Measurements from ENCODE around the gene TRIM17.

The TRIM17 gene

GRCh38 chr1:228428412-228428811 is 11.8 kb upstream of the TRIM17 start:
- TF ChIP-seq, protein P1, sequence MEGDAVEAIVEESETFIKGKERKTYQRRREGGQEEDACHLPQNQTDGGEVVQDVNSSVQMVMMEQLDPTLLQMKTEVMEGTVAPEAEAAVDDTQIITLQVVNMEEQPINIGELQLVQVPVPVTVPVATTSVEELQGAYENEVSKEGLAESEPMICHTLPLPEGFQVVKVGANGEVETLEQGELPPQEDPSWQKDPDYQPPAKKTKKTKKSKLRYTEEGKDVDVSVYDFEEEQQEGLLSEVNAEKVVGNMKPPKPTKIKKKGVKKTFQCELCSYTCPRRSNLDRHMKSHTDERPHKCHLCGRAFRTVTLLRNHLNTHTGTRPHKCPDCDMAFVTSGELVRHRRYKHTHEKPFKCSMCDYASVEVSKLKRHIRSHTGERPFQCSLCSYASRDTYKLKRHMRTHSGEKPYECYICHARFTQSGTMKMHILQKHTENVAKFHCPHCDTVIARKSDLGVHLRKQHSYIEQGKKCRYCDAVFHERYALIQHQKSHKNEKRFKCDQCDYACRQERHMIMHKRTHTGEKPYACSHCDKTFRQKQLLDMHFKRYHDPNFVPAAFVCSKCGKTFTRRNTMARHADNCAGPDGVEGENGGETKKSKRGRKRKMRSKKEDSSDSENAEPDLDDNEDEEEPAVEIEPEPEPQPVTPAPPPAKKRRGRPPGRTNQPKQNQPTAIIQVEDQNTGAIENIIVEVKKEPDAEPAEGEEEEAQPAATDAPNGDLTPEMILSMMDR (IDR thresholded peaks at IDR 0.05; ENCODE audit: low read length), result no peak
- no peak for TF ChIP-seq EZH2 (optimal IDR thresholded peaks at IDR 0.05; ENCODE audit: low read depth, low read length)
- TF ChIP-seq EZH2phosphoT487 (IDR thresholded peaks at IDR 0.05; ENCODE audit: low read length), result no peak
- Histone ChIP-seq H3K27me3 (replicated peaks; ENCODE audit: insufficient read depth, low read length) (0 out of 2 replicates have a peak, but pooled peaks cover 4% of the 10 kb centered on the region), H3F3A (ENCODE audit: insufficient read depth, low read length) (no peaks in the 10 kb centered on the region), H3K9ac (ENCODE audit: low read length) (no peak overlapping the region), H3K4me1 (ENCODE audit: low read length) (no peaks in the 10 kb centered on the region), H3K4me3 (ENCODE audit: low read length) (no peak overlapping the region), H2AFZ (ENCODE audit: low read length) (no peak overlapping the region), H3K9me3 (replicated peaks; ENCODE audit: insufficient read depth, low read length) (no peaks in the 10 kb centered on the region), H4K20me1 (ENCODE audit: insufficient read depth, low read length) (no peaks in the 10 kb centered on the region), H3K36me3 (replicated peaks; ENCODE audit: insufficient read depth, low read length) (no peaks in the 10 kb centered on the region), H3K79me2 (ENCODE audit: low read length) (no peaks in the 10 kb centered on the region), H3K9me2 (replicated peaks; ENCODE audit: insufficient read depth, low read length) (no peaks in the 10 kb centered on the region), H3K27ac (ENCODE audit: low read length) (no peak overlapping the region), H3K4me2 (ENCODE audit: low read depth, low read length) (no peak overlapping the region)
- no peak for DNase-seq

DNA sequence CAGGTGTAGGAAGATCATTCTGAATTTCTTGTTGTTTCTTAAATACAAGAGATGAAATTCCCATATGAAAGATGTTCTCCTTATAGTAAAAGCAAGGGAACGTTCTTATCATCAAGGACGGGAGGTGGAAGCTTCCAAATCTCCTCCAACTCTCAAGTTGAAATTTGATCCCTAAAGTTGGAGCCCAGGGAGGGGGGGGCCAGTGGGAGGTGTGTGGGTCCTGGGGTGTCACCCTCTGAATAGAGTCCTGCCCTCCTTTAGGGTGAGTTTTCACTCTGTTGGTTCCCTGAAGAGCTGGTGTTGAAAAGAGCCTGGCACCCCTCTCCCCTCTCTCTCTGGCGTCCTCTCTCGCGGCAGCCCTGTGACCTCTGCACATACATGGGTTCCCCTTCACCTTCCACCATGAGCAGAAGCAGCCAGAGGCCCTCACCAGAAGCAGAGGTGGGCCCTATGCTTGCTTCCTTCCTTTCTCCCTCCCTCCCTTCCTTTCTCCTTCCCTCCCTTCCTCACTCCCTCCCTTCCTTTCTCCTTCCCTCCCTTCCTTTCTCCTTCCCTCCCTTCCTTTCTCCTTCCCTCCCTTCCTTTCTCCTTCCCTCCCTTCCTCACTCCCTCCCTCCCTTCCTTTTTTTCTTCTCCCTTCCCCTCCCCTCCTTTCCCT is 10.0 kb upstream of the TRIM17 start:
- Histone ChIP-seq H3K9me3 (replicated peaks; ENCODE audit: insufficient read depth, low read length) (no peaks in the 10 kb centered on the region), H3K4me1 (ENCODE audit: low read length) (no peaks in the 10 kb centered on the region), H3K4me3 (ENCODE audit: low read length) (no peak overlapping the region), H3K4me2 (ENCODE audit: low read depth, low read length) (no peak overlapping the region), H2AFZ (ENCODE audit: low read length) (no peak overlapping the region), H3K79me2 (ENCODE audit: low read length) (no peaks in the 10 kb centered on the region), H3K9me2 (replicated peaks; ENCODE audit: insufficient read depth, low read length) (no peaks in the 10 kb centered on the region), H3K36me3 (replicated peaks; ENCODE audit: insufficient read depth, low read length) (no peaks in the 10 kb centered on the region), H3K27ac (ENCODE audit: low read length) (no peak overlapping the region), H3K9ac (ENCODE audit: low read length) (no peak overlapping the region), H3K27me3 (replicated peaks; ENCODE audit: insufficient read depth, low read length) (0 out of 2 replicates have a peak, but pooled peaks cover 4% of the 10 kb centered on the region), H3F3A (ENCODE audit: insufficient read depth, low read length) (no peaks in the 10 kb centered on the region), H4K20me1 (ENCODE audit: insufficient read depth, low read length) (no peaks in the 10 kb centered on the region)
- no peak for TF ChIP-seq EZH2 (optimal IDR thresholded peaks at IDR 0.05; ENCODE audit: low read depth, low read length)
- TF ChIP-seq, protein P1 (IDR thresholded peaks at IDR 0.05; ENCODE audit: low read length), result no peak
- no peak for TF ChIP-seq EZH2phosphoT487 (IDR thresholded peaks at IDR 0.05; ENCODE audit: low read length)
- no peak for DNase-seq

GRCh38 chr1:228424685-228425660 is 8.3 kb upstream of the TRIM17 start:
- Histone ChIP-seq H3K27me3 (replicated peaks; ENCODE audit: insufficient read depth, low read length) (0 out of 2 replicates have a peak, but pooled peaks cover 4% of the 10 kb centered on the region), H4K20me1 (ENCODE audit: insufficient read depth, low read length) (no peaks in the 10 kb centered on the region), H2AFZ (ENCODE audit: low read length) (no peak overlapping the region), H3K36me3 (replicated peaks; ENCODE audit: insufficient read depth, low read length) (no peaks in the 10 kb centered on the region), H3K79me2 (ENCODE audit: low read length) (no peaks in the 10 kb centered on the region), H3K4me2 (ENCODE audit: low read depth, low read length) (no peak overlapping the region), H3K4me3 (ENCODE audit: low read length) (no peak overlapping the region), H3K9ac (ENCODE audit: low read length) (no peak overlapping the region), H3K9me3 (replicated peaks; ENCODE audit: insufficient read depth, low read length) (no peaks in the 10 kb centered on the region), H3K9me2 (replicated peaks; ENCODE audit: insufficient read depth, low read length) (no peaks in the 10 kb centered on the region), H3K4me1 (ENCODE audit: low read length) (no peaks in the 10 kb centered on the region), H3F3A (ENCODE audit: insufficient read depth, low read length) (no peaks in the 10 kb centered on the region), H3K27ac (ENCODE audit: low read length) (no peak overlapping the region)
- no peak for DNase-seq
- TF ChIP-seq, protein P1 (IDR thresholded peaks at IDR 0.05; ENCODE audit: low read length), result no peak
- no peak for TF ChIP-seq EZH2phosphoT487 (IDR thresholded peaks at IDR 0.05; ENCODE audit: low read length)
- TF ChIP-seq EZH2 (optimal IDR thresholded peaks at IDR 0.05; ENCODE audit: low read depth, low read length), result no peak
